ENCODE results near the gene ZGPAT.

- TF ChIP-seq CTCF (IDR thresholded peaks at IDR 0.05) (no peak), POLR2AphosphoS5 (IDR thresholded peaks at IDR 0.05) (no peak), POLR2A (IDR thresholded peaks at IDR 0.05) (no peak)
Observed at GRCh38 chr20:63778034-63778752, 70.4 kb downstream of the ZGPAT start.
